Panc1 (cell line): Measurements from ENCODE around the gene EIF4E. TPM values are rescaled to one million over a fixed set of nuclear protein-coding genes. Genes with fewer than 3 reads are reported as not detected.

Source experiments
- ATAC-seq: fragments of 200-7000 bp; cut with Tn5 transposase; 2 replicates; pipeline ENCODE4 v1.9.1; 2020; ENCODE audit warnings: mild to moderate bottlenecking, moderate library complexity
- BruUV-seq: library from RNA; stranded (reverse); fragments of 400-500 nt; replicated peaks from 2 replicates; lab custom pipeline; 2021; lab: Mats Ljungman, UMichigan
- CTCF ChIA-PET: fragments of 300-600 bp; sonication (Branson Sonifier 250); formaldehyde crosslinking; loops from one replicate; lab custom pipeline; 2022; ENCODE audit warnings: antibody characterized with exemption; lab: Charles Lee
- POLR2A ChIA-PET: fragments of 300-600 bp; sonication (Branson Sonifier 250); formaldehyde crosslinking; loops from one replicate; lab custom pipeline; 2022; ENCODE audit warnings: antibody characterized with exemption; lab: Charles Lee
- DNase-seq: peaks from one replicate; pipeline ENCODE4 v3.0.0-alpha.2; 2010; ENCODE audit warnings: low read depth, low spot score
- H3K27ac ChIP-seq: 2 replicates; pipeline ENCODE4 v1.5.1; 2011; ENCODE audit warnings: mild to moderate bottlenecking, low read length, inconsistent platforms
- H3K27me3 ChIP-seq: fragments of 200-500 bp; sonication (Bioruptor generic); 2 replicates; pipeline ENCODE4 v1.6.0; 2014; ENCODE audit warnings: low read length, inconsistent platforms; ENCODE audit not compliant: control insufficient read depth, insufficient read depth
- H3K36me3 ChIP-seq: fragments of 200-500 bp; sonication (Bioruptor generic); 2 replicates; pipeline ENCODE4 v1.5.1; 2014; ENCODE audit warnings: inconsistent platforms, mild to moderate bottlenecking, low read length, moderate library complexity; ENCODE audit not compliant: control insufficient read depth, insufficient read depth
- H3K4me1 ChIP-seq: 2 replicates; pipeline ENCODE4 v1.5.1; 2011; ENCODE audit warnings: inconsistent platforms, mild to moderate bottlenecking, low read length, moderate library complexity; ENCODE audit not compliant: control insufficient read depth, insufficient read depth
- H3K4me3 ChIP-seq, 2 experiments: 2 replicates each; pipeline ENCODE4 v1.5.1; 2011 to 2012; ENCODE audit warnings: low read depth in 2 of 2, low read length in 2 of 2, mild to moderate bottlenecking in 2 of 2, inconsistent platforms in 1 of 2, moderate library complexity in 1 of 2
- H3K9me3 ChIP-seq: fragments of 200-500 bp; sonication (Bioruptor generic); 2 replicates; pipeline ENCODE4 v1.5.1; 2014; ENCODE audit warnings: low read depth, mild to moderate bottlenecking, inconsistent platforms, low read length, moderate library complexity; ENCODE audit not compliant: control insufficient read depth, insufficient read depth
- CTCF ChIP-seq: fragments of 450-650 bp; IDR thresholded peaks from 2 replicates; pipeline ENCODE4 v1.5.1; 2017; ENCODE audit warnings: mild to moderate bottlenecking
- POLR2AphosphoS5 ChIP-seq: IDR thresholded peaks from 2 replicates; pipeline ENCODE4 v1.6.1; 2012; ENCODE audit warnings: mild to moderate bottlenecking, low read depth, low read length, moderate library complexity
- SIN3A ChIP-seq: IDR thresholded peaks from 2 replicates; pipeline ENCODE4 v1.6.1; 2012; ENCODE audit warnings: low read depth, mild to moderate bottlenecking, low read length, moderate library complexity, borderline replicate concordance; ENCODE audit not compliant: insufficient read depth
- TCF7L2 ChIP-seq: IDR thresholded peaks from 2 replicates; pipeline ENCODE4 v1.6.1; 2011; ENCODE audit warnings: mild to moderate bottlenecking, low read depth, low read length, inconsistent platforms
- in situ Hi-C: cut with HindIII; loops from 2 replicates; pipeline ENCODE4 v1.10.0; 2016; ENCODE audit warnings: low sequenced_read_pairs, low pct_unique_long_range_greater_than_20kb
- intact Hi-C: fragments of 100-400 bp; cut with micrococcal nuclease; formaldehyde crosslinking; loops from one replicate; pipeline ENCODE4 v1.10.0; 2022; ENCODE audit not compliant: unreplicated experiment
- total RNA-seq: library from RNA; stranded (reverse); gene quantifications from one replicate; pipeline ENCODE4 v1.2.1, GENCODE V29; 2021; ENCODE audit not compliant: unreplicated experiment
- TF ChIP-seq, protein P1 (sequence below), 2 experiments: IDR thresholded peaks; 2 replicates each; pipeline ENCODE4 v1.6.1; 2011 to 2012; ENCODE audit warnings: low read depth in 2 of 2, control low read depth in 1 of 2, low read length in 1 of 2, mild to moderate bottlenecking in 1 of 2, moderate library complexity in 1 of 2; ENCODE audit not compliant: insufficient read depth in 1 of 2

The EIF4E gene
- total RNA-seq, 1 experiment from 2014 or later: 89.7 TPM

DNA sequence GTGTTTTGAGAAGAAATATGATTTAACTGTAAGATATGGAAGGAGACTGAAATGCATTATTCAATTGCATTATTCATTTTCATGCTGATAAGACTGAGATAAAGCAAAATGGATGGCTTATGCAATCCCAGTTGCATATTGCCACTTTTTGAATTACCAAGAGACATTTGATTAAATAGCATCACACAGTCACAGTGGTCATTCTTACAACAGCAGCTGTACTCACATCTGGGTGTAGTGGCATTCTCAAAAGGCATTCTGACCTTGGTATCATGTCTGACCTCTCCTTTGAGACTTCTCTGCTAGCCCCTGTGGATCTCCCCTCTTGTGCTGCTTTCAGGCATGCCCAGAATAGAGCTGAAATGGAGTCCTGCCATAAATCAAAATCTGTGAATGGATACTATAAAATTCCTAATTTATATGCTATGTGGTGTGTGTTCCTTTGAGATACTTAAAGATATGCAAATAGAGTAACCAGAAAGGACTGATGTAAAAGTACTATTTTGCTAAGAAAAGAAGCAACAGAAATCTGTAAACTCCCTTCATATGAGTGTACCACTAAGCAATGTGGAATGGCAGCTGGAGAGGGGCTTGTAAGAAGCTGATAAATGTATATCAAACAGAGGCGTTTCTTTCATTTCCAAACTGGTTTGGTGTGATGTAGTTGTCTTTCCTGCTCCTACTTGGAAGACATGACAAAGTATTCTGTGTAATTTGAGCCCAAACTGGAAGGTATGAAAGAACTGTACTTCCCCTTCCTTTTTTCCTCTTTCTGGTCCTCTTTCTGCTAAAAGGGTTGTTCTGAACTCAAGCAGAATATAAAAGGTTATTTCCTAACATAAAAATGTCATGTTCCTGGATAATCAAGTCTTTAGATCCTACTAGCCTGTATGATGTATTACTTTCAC is 41.2 kb upstream of the EIF4E start:
- in situ Hi-C loops: no loop called here
- H3K4me1 ChIP-seq: no peaks in the 10 kb centered on the region
- no TSS peak for BruUV-seq
- H3K4me3 ChIP-seq: no peak overlapping the region
- TF ChIP-seq TCF7L2 (no peak), CTCF (no peak), POLR2AphosphoS5 (no peak), SIN3A (no peak)
- TF ChIP-seq, protein P1, sequence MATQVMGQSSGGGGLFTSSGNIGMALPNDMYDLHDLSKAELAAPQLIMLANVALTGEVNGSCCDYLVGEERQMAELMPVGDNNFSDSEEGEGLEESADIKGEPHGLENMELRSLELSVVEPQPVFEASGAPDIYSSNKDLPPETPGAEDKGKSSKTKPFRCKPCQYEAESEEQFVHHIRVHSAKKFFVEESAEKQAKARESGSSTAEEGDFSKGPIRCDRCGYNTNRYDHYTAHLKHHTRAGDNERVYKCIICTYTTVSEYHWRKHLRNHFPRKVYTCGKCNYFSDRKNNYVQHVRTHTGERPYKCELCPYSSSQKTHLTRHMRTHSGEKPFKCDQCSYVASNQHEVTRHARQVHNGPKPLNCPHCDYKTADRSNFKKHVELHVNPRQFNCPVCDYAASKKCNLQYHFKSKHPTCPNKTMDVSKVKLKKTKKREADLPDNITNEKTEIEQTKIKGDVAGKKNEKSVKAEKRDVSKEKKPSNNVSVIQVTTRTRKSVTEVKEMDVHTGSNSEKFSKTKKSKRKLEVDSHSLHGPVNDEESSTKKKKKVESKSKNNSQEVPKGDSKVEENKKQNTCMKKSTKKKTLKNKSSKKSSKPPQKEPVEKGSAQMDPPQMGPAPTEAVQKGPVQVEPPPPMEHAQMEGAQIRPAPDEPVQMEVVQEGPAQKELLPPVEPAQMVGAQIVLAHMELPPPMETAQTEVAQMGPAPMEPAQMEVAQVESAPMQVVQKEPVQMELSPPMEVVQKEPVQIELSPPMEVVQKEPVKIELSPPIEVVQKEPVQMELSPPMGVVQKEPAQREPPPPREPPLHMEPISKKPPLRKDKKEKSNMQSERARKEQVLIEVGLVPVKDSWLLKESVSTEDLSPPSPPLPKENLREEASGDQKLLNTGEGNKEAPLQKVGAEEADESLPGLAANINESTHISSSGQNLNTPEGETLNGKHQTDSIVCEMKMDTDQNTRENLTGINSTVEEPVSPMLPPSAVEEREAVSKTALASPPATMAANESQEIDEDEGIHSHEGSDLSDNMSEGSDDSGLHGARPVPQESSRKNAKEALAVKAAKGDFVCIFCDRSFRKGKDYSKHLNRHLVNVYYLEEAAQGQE (IDR thresholded peaks at IDR 0.05; ENCODE audit: insufficient read depth in 1 of 2, low read depth in 2 of 2, low read length in 1 of 2): no peak
- H3K36me3 ChIP-seq: no peaks in the 10 kb centered on the region
- H3K27ac ChIP-seq: no peak overlapping the region
- ChIA-PET CTCF (no interaction called here), POLR2A (no interaction called here)
- intact Hi-C loops: no loop called here
- ATAC-seq (no peak), DNase-seq (no peak)
- no peaks in the 10 kb centered on the region for H3K27me3 ChIP-seq
- H3K9me3 ChIP-seq: no peaks in the 10 kb centered on the region

DNA sequence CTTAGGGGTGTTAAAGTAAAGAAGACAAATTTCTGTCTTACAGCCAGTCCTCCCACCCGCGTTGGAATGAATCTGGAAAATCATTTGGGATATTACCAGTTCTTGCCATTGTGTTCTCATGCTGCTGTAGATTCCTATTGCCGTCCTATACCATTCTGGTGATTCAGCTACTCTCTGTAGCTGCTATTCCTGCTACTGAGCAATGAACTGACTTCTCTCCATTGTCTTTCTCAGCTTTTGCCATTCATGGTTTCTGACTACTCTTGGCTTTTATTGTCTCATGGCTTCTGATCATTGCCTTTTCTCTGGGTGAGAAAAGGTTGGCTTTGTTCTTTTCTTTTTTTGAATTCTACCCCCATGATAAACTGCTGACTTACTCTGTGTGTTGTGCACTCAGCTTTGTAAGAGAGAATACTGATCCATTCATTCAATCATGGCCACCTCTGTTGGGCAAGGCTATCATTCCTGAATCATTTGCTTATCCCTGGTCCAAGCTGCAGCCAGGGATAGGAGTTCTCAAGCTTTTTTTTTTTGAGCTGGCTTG is 38.9 kb upstream of the EIF4E start:
- ChIA-PET CTCF (no interaction called here), POLR2A (no interaction called here)
- H3K4me1 ChIP-seq: no peaks in the 10 kb centered on the region
- H3K36me3 ChIP-seq: no peaks in the 10 kb centered on the region
- H3K4me3 ChIP-seq: no peak overlapping the region
- ATAC-seq: no peak
- no peak for TF ChIP-seq POLR2AphosphoS5
- TF ChIP-seq TCF7L2: no peak
- TF ChIP-seq, protein P1 (IDR thresholded peaks at IDR 0.05; ENCODE audit: insufficient read depth in 1 of 2, low read depth in 2 of 2, low read length in 1 of 2): no peak
- TF ChIP-seq CTCF: no peak
- TF ChIP-seq SIN3A: no peak
- intact Hi-C loops (no loop called here), in situ Hi-C loops (no loop called here)
- H3K27ac ChIP-seq: no peak overlapping the region
- no peak for DNase-seq
- H3K27me3 ChIP-seq: no peaks in the 10 kb centered on the region
- H3K9me3 ChIP-seq: no peaks in the 10 kb centered on the region
- BruUV-seq: no TSS peak
